ENCODE results near the gene SPTBN1. TPM values are rescaled to one million over a fixed set of nuclear protein-coding genes. Genes with fewer than 3 reads are reported as not detected.
A peak's percentile ranks its signal among the peaks of the same experiment; 100 is the strongest.

The SPTBN1 gene
- total RNA-seq, 1 donor, result 200 TPM

- peak; percentile 66 for TF ChIP-seq CTCF (IDR thresholded peaks at IDR 0.05; ENCODE audit: insufficient read depth, low read depth, low read length)
- peak; percentile 62 for DNase-seq (ENCODE audit: low read depth)
- H3K4me3 ChIP-seq (ENCODE audit: low read depth, low read length), result no peak overlapping the region
These were observed 201.5 kb downstream of the SPTBN1 start for GRCh38 chr2:54657664-54658083.

GRCh38 chr2:54658564-54659071, 202.5 kb downstream of the SPTBN1 start:
- no peak overlapping the region for H3K4me3 ChIP-seq (ENCODE audit: low read depth, low read length)
- peak; percentile 88 for DNase-seq (ENCODE audit: low read depth)
- no peak for TF ChIP-seq CTCF (IDR thresholded peaks at IDR 0.05; ENCODE audit: insufficient read depth, low read depth, low read length)

- DNase-seq (ENCODE audit: low read depth), result no peak
- no peak overlapping the region for H3K4me3 ChIP-seq (ENCODE audit: low read depth, low read length)
- TF ChIP-seq CTCF (IDR thresholded peaks at IDR 0.05; ENCODE audit: insufficient read depth, low read depth, low read length), result no peak
These were observed 203.4 kb downstream of the SPTBN1 start for GRCh38 chr2:54659527-54659926.

GRCh38 chr2:54660752-54661151, 204.6 kb downstream of the SPTBN1 start:
- no peak for DNase-seq (ENCODE audit: low read depth)
- no peak for TF ChIP-seq CTCF (IDR thresholded peaks at IDR 0.05; ENCODE audit: insufficient read depth, low read depth, low read length)
- no peak overlapping the region for H3K4me3 ChIP-seq (ENCODE audit: low read depth, low read length)

GRCh38 chr2:54663424-54664030, 207.4 kb downstream of the SPTBN1 start:
- no peak for DNase-seq (ENCODE audit: low read depth)
- H3K4me3 ChIP-seq (ENCODE audit: low read depth, low read length), result no peak overlapping the region
- no peak for TF ChIP-seq CTCF (IDR thresholded peaks at IDR 0.05; ENCODE audit: insufficient read depth, low read depth, low read length)

GRCh38 chr2:54664238-54664786, 208.2 kb downstream of the SPTBN1 start:
- DNase-seq (ENCODE audit: low read depth), result no peak
- TF ChIP-seq CTCF (IDR thresholded peaks at IDR 0.05; ENCODE audit: insufficient read depth, low read depth, low read length), result no peak
- H3K4me3 ChIP-seq (ENCODE audit: low read depth, low read length), result no peak overlapping the region
